ENCODE data around the gene WDFY2.

Gene WDFY2

GRCh38 chr13:51765142-51765515 lies 180.9 kb downstream of the WDFY2 start:
- in situ Hi-C loops (cut with MboI; ENCODE audit: low sequenced_read_pairs): loop anchor here (25.0 kb wide), 1 partner anchor 328 kb away; no protein-coding TSS in a partner anchor

GRCh38 chr13:51767100-51767499 lies 182.8 kb downstream of the WDFY2 start:
- in situ Hi-C loops (cut with MboI; ENCODE audit: low sequenced_read_pairs): loop anchor here (25.0 kb wide), 1 partner anchor 330 kb away; no protein-coding TSS in a partner anchor

GRCh38 chr13:51768378-51768921 lies 184.2 kb downstream of the WDFY2 start:
- in situ Hi-C loops (cut with MboI; ENCODE audit: low sequenced_read_pairs): loop anchor here (25.0 kb wide), 1 partner anchor 331 kb away; no protein-coding TSS in a partner anchor

- in situ Hi-C loops (cut with MboI; ENCODE audit: low sequenced_read_pairs): loop anchor here (25.0 kb wide), 1 partner anchor 332 kb away; no protein-coding TSS in a partner anchor
Observed at GRCh38 chr13:51768976-51769375, 184.7 kb downstream of the WDFY2 start.

- in situ Hi-C loops (cut with MboI; ENCODE audit: low sequenced_read_pairs): loop anchor here (25.0 kb wide), 1 partner anchor 332 kb away; no protein-coding TSS in a partner anchor
Observed at GRCh38 chr13:51769455-51770127, 185.3 kb downstream of the WDFY2 start.

GRCh38 chr13:51770160-51770559 lies 185.9 kb downstream of the WDFY2 start:
- in situ Hi-C loops (cut with MboI; ENCODE audit: low sequenced_read_pairs): loop anchor here (25.0 kb wide), 1 partner anchor 333 kb away; no protein-coding TSS in a partner anchor

GRCh38 chr13:51770681-51771417 lies 186.6 kb downstream of the WDFY2 start:
- in situ Hi-C loops (cut with MboI; ENCODE audit: low sequenced_read_pairs): loop anchor here (25.0 kb wide), 1 partner anchor 334 kb away; no protein-coding TSS in a partner anchor

- in situ Hi-C loops (cut with MboI; ENCODE audit: low sequenced_read_pairs): loop anchor here (25.0 kb wide), 1 partner anchor 334 kb away; no protein-coding TSS in a partner anchor
Observed at GRCh38 chr13:51771418-51772104, 187.3 kb downstream of the WDFY2 start.

- in situ Hi-C loops (cut with MboI; ENCODE audit: low sequenced_read_pairs): loop anchor here (25.0 kb wide), 1 partner anchor 335 kb away; no protein-coding TSS in a partner anchor
Observed at GRCh38 chr13:51772105-51772455, 187.8 kb downstream of the WDFY2 start.

GRCh38 chr13:51772781-51773180 lies 188.5 kb downstream of the WDFY2 start:
- in situ Hi-C loops (cut with MboI; ENCODE audit: low sequenced_read_pairs): loop anchor here (25.0 kb wide), 1 partner anchor 335 kb away; no protein-coding TSS in a partner anchor

- in situ Hi-C loops (cut with MboI; ENCODE audit: low sequenced_read_pairs): loop anchor here (25.0 kb wide), 1 partner anchor 336 kb away; no protein-coding TSS in a partner anchor
Observed at GRCh38 chr13:51773515-51773914, 189.3 kb downstream of the WDFY2 start.

- in situ Hi-C loops (cut with MboI; ENCODE audit: low sequenced_read_pairs): no loop called here
Observed at GRCh38 chr13:51776179-51776578, 191.9 kb downstream of the WDFY2 start.

GRCh38 chr13:51777921-51778320 lies 193.7 kb downstream of the WDFY2 start:
- in situ Hi-C loops (cut with MboI; ENCODE audit: low sequenced_read_pairs): no loop called here

- in situ Hi-C loops (cut with MboI; ENCODE audit: low sequenced_read_pairs): no loop called here
Observed at GRCh38 chr13:51778392-51778791, 194.1 kb downstream of the WDFY2 start.

- in situ Hi-C loops (cut with MboI; ENCODE audit: low sequenced_read_pairs): no loop called here
Observed at GRCh38 chr13:51780099-51780498, 195.8 kb downstream of the WDFY2 start.

- in situ Hi-C loops (cut with MboI; ENCODE audit: low sequenced_read_pairs): no loop called here
Observed at GRCh38 chr13:51781246-51782022, 197.2 kb downstream of the WDFY2 start.

- in situ Hi-C loops (cut with MboI; ENCODE audit: low sequenced_read_pairs): no loop called here
Observed at GRCh38 chr13:51782026-51782710, 197.9 kb downstream of the WDFY2 start.

- in situ Hi-C loops (cut with MboI; ENCODE audit: low sequenced_read_pairs): no loop called here
Observed at GRCh38 chr13:51783428-51784094, 199.3 kb downstream of the WDFY2 start.

- in situ Hi-C loops (cut with MboI; ENCODE audit: low sequenced_read_pairs): no loop called here
Observed at GRCh38 chr13:51784097-51784496, 199.8 kb downstream of the WDFY2 start.

All from HL-60/S4 treated with phorbol 12-myristate 13-acetate at 8.2 ng/mL for 4 days and 3 days (cell line).